Mesothelial cell of epicardium (in vitro differentiated cells): Measurements from ENCODE around the gene RAF1. TPM values are rescaled to one million over a fixed set of nuclear protein-coding genes. Genes with fewer than 3 reads are reported as not detected.

ENCODE experiments used
- DNase-seq, 2 experiments: peaks; one replicate each; pipeline ENCODE4 v3.0.0; 2021; ENCODE audit warnings: low spot score in 2 of 2; ENCODE audit not compliant: unreplicated experiment in 2 of 2
- H3K27ac Mint-ChIP-seq: 2 replicates; pipeline ENCODE4 v1.8.0; 2021; ENCODE audit warnings: mixed read lengths
- H3K27me3 Mint-ChIP-seq: 2 replicates; pipeline ENCODE4 v1.8.0; 2021; ENCODE audit warnings: low read depth, mixed read lengths
- H3K36me3 Mint-ChIP-seq: 2 replicates; pipeline ENCODE4 v1.8.0; 2021; ENCODE audit warnings: mixed read lengths
- H3K4me1 Mint-ChIP-seq: 2 replicates; pipeline ENCODE4 v1.8.0; 2021; ENCODE audit warnings: mixed read lengths
- H3K4me3 Mint-ChIP-seq: 2 replicates; pipeline ENCODE4 v1.8.0; 2021; ENCODE audit warnings: mild to moderate bottlenecking, moderate library complexity, mixed read lengths
- H3K9me3 Mint-ChIP-seq: 2 replicates; pipeline ENCODE4 v1.8.0; 2021; ENCODE audit warnings: mixed read lengths
- CTCF ChIP-seq: fragments of 200-600 bp; sonication (generic); IDR thresholded peaks from one replicate; pipeline ENCODE4 v1.5.0; 2021; ENCODE audit warnings: antibody characterized with exemption; ENCODE audit not compliant: unreplicated experiment
- total RNA-seq: library from RNA; stranded (reverse); gene quantifications from 3 replicates; pipeline ENCODE4 v1.2.1, GENCODE V29; 2021

The RAF1 gene
- total RNA-seq = 108 to 116 TPM (median 111 TPM) in 3 replicates

GRCh38 chr3:12663936-12664908, at the start of gene RAF1:
RAF1 (minus strand) TSS chr3:12664117; CDS start chr3:12618721, 45,396 bp downstream.
- Mint-ChIP-seq H3K4me1 (peaks cover 26% of the 10 kb centered on the region), H3K4me3 (peak within 1 kb of the TSS; percentile 94), H3K27ac (peak within 1 kb of the TSS; percentile 100), H3K9me3 (no peaks in the 10 kb centered on the region), H3K36me3 (no peaks in the 10 kb centered on the region), H3K27me3 (no peaks in the 10 kb centered on the region)
- no peak for TF ChIP-seq CTCF
- peak; percentile 97 for DNase-seq

- no peak overlapping the region for H3K4me3 Mint-ChIP-seq
- no peak overlapping the region for H3K27ac Mint-ChIP-seq
- no peak for TF ChIP-seq CTCF
- H3K4me1 Mint-ChIP-seq = peaks cover 5% of the 10 kb centered on the region
- no peak for DNase-seq
- peaks cover 4% of the 10 kb centered on the region for H3K9me3 Mint-ChIP-seq
- H3K36me3 Mint-ChIP-seq = no peaks in the 10 kb centered on the region
- no peaks in the 10 kb centered on the region for H3K27me3 Mint-ChIP-seq
Measured at GRCh38 chr3:12710062-12710461, 46.1 kb upstream of the RAF1 start.

GRCh38 chr3:12709334-12709733, 45.4 kb upstream of the RAF1 start:
- Mint-ChIP-seq H3K4me1 (peaks cover 5% of the 10 kb centered on the region), H3K27ac (no peak overlapping the region), H3K27me3 (no peaks in the 10 kb centered on the region), H3K9me3 (peaks cover 4% of the 10 kb centered on the region), H3K4me3 (no peak overlapping the region), H3K36me3 (no peaks in the 10 kb centered on the region)
- no peak for TF ChIP-seq CTCF
- DNase-seq = no peak

- H3K9me3 Mint-ChIP-seq = peaks cover 4% of the 10 kb centered on the region
- H3K4me3 Mint-ChIP-seq = no peak overlapping the region
- no peaks in the 10 kb centered on the region for H3K27me3 Mint-ChIP-seq
- peaks cover 5% of the 10 kb centered on the region for H3K4me1 Mint-ChIP-seq
- TF ChIP-seq CTCF = no peak
- peak in 1 of 2 experiments; percentile 41 for DNase-seq
- H3K27ac Mint-ChIP-seq = peak overlapping the region; percentile 3
- no peaks in the 10 kb centered on the region for H3K36me3 Mint-ChIP-seq
Measured at GRCh38 chr3:12708584-12709192, 44.8 kb upstream of the RAF1 start.

- no peak overlapping the region for H3K4me3 Mint-ChIP-seq
- H3K4me1 Mint-ChIP-seq = peaks cover 5% of the 10 kb centered on the region
- H3K27ac Mint-ChIP-seq = no peak overlapping the region
- H3K9me3 Mint-ChIP-seq = peaks cover 2% of the 10 kb centered on the region
- no peaks in the 10 kb centered on the region for H3K36me3 Mint-ChIP-seq
- no peaks in the 10 kb centered on the region for H3K27me3 Mint-ChIP-seq
- no peak for TF ChIP-seq CTCF
- no peak for DNase-seq
Measured at GRCh38 chr3:12707449-12707848, 43.5 kb upstream of the RAF1 start.
